Panc1 (cell line): ENCODE data around the gene SLC2A6. TPM values are rescaled to one million over a fixed set of nuclear protein-coding genes. Genes with fewer than 3 reads are reported as not detected.

Experiments used
- ATAC-seq: fragments of 200-7000 bp; cut with Tn5 transposase; 2 replicates; pipeline ENCODE4 v1.9.1; 2020; ENCODE audit warnings: mild to moderate bottlenecking, moderate library complexity
- BruUV-seq: library from RNA; stranded (reverse); fragments of 400-500 nt; replicated peaks from 2 replicates; lab custom pipeline; 2021; lab: Mats Ljungman, UMichigan
- CTCF ChIA-PET: fragments of 300-600 bp; sonication (Branson Sonifier 250); formaldehyde crosslinking; loops from one replicate; lab custom pipeline; 2022; ENCODE audit warnings: antibody characterized with exemption; lab: Charles Lee
- POLR2A ChIA-PET: fragments of 300-600 bp; sonication (Branson Sonifier 250); formaldehyde crosslinking; loops from one replicate; lab custom pipeline; 2022; ENCODE audit warnings: antibody characterized with exemption; lab: Charles Lee
- DNase-seq: peaks from one replicate; pipeline ENCODE4 v3.0.0-alpha.2; 2010; ENCODE audit warnings: low read depth, low spot score
- H3K27ac ChIP-seq: 2 replicates; pipeline ENCODE4 v1.5.1; 2011; ENCODE audit warnings: mild to moderate bottlenecking, low read length, inconsistent platforms
- H3K27me3 ChIP-seq: fragments of 200-500 bp; sonication (Bioruptor generic); 2 replicates; pipeline ENCODE4 v1.6.0; 2014; ENCODE audit warnings: low read length, inconsistent platforms; ENCODE audit not compliant: control insufficient read depth, insufficient read depth
- H3K36me3 ChIP-seq: fragments of 200-500 bp; sonication (Bioruptor generic); 2 replicates; pipeline ENCODE4 v1.5.1; 2014; ENCODE audit warnings: inconsistent platforms, mild to moderate bottlenecking, low read length, moderate library complexity; ENCODE audit not compliant: control insufficient read depth, insufficient read depth
- H3K4me1 ChIP-seq: 2 replicates; pipeline ENCODE4 v1.5.1; 2011; ENCODE audit warnings: inconsistent platforms, mild to moderate bottlenecking, low read length, moderate library complexity; ENCODE audit not compliant: control insufficient read depth, insufficient read depth
- H3K4me3 ChIP-seq, 2 experiments: 2 replicates each; pipeline ENCODE4 v1.5.1; 2011 to 2012; ENCODE audit warnings: low read depth in 2 of 2, low read length in 2 of 2, mild to moderate bottlenecking in 2 of 2, inconsistent platforms in 1 of 2, moderate library complexity in 1 of 2
- H3K9me3 ChIP-seq: fragments of 200-500 bp; sonication (Bioruptor generic); 2 replicates; pipeline ENCODE4 v1.5.1; 2014; ENCODE audit warnings: low read depth, mild to moderate bottlenecking, inconsistent platforms, low read length, moderate library complexity; ENCODE audit not compliant: control insufficient read depth, insufficient read depth
- POLR2AphosphoS5 ChIP-seq: IDR thresholded peaks from 2 replicates; pipeline ENCODE4 v1.6.1; 2012; ENCODE audit warnings: mild to moderate bottlenecking, low read depth, low read length, moderate library complexity
- SIN3A ChIP-seq: IDR thresholded peaks from 2 replicates; pipeline ENCODE4 v1.6.1; 2012; ENCODE audit warnings: low read depth, mild to moderate bottlenecking, low read length, moderate library complexity, borderline replicate concordance; ENCODE audit not compliant: insufficient read depth
- TCF7L2 ChIP-seq: IDR thresholded peaks from 2 replicates; pipeline ENCODE4 v1.6.1; 2011; ENCODE audit warnings: mild to moderate bottlenecking, low read depth, low read length, inconsistent platforms
- in situ Hi-C: cut with HindIII; loops from 2 replicates; pipeline ENCODE4 v1.10.0; 2016; ENCODE audit warnings: low sequenced_read_pairs, low pct_unique_long_range_greater_than_20kb
- intact Hi-C: fragments of 100-400 bp; cut with micrococcal nuclease; formaldehyde crosslinking; loops from one replicate; pipeline ENCODE4 v1.10.0; 2022; ENCODE audit not compliant: unreplicated experiment
- total RNA-seq: library from RNA; stranded (reverse); gene quantifications from one replicate; pipeline ENCODE4 v1.2.1, GENCODE V29; 2021; ENCODE audit not compliant: unreplicated experiment
- TF ChIP-seq, protein P1 (sequence below): fragments of 450-650 bp; IDR thresholded peaks from 2 replicates; pipeline ENCODE4 v1.5.1; 2017; ENCODE audit warnings: mild to moderate bottlenecking
- TF ChIP-seq, protein P2 (sequence below), 2 experiments: IDR thresholded peaks; 2 replicates each; pipeline ENCODE4 v1.6.1; 2011 to 2012; ENCODE audit warnings: low read depth in 2 of 2, control low read depth in 1 of 2, low read length in 1 of 2, mild to moderate bottlenecking in 1 of 2, moderate library complexity in 1 of 2; ENCODE audit not compliant: insufficient read depth in 1 of 2

SLC2A6 gene
- total RNA-seq, 1 experiment from 2014 or later, result 48.2 TPM

DNA sequence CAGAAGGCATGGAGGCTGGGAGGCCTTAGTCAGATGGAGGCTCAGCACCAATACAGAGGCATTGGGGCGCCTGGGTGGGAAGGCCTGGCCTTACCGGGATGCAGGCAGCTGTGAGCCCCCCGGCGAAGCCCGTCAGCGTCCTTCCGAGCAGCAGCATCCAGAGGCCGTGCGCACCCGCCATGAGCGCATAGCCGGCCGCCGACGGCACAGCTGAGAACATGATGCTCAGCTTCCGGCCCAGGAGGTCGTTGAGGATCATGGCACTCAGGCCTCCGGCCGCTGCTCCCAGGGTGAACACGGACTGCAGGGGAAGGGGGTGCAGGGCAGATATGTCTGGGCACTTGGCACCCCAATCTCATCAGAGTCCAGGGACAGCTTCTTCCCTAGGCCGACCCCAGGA is 2.0 kb downstream of the SLC2A6 start:
- POLR2A ChIA-PET, result no interaction called here
- BruUV-seq, result no TSS peak
- no peaks in the 10 kb centered on the region for H3K27me3 ChIP-seq
- no peak overlapping the region for H3K27ac ChIP-seq
- DNase-seq (no peak), ATAC-seq (no peak)
- in situ Hi-C loops (no loop called here), intact Hi-C loops (no loop called here)
- H3K36me3 ChIP-seq, result no peaks in the 10 kb centered on the region; the same call in 1 of the 2 replicates
- H3K9me3 ChIP-seq, result no peaks in the 10 kb centered on the region
- H3K4me1 ChIP-seq, result peaks cover 5% of the 10 kb centered on the region
- H3K4me3 ChIP-seq, result no peak overlapping the region
- TF ChIP-seq SIN3A, result no peak
- CTCF ChIA-PET, result no interaction called here

- intact Hi-C loops, result no loop called here
- no TSS peak for BruUV-seq
- no peak for ATAC-seq
Observed at GRCh38 chr9:133476036-133476931, 2.6 kb downstream of the SLC2A6 start.

More at GRCh38 chr9:133476036-133476931, 2.6 kb downstream of the SLC2A6 start:
- Histone ChIP-seq H3K27me3 (no peaks in the 10 kb centered on the region), H3K9me3 (no peaks in the 10 kb centered on the region), H3K36me3 (no peaks in the 10 kb centered on the region; the same call in 1 of the 2 replicates), H3K4me1 (peaks cover 5% of the 10 kb centered on the region), H3K27ac (no peak overlapping the region), H3K4me3 (no peak overlapping the region)
- POLR2A ChIA-PET, result no interaction called here
- TF ChIP-seq, protein P1, sequence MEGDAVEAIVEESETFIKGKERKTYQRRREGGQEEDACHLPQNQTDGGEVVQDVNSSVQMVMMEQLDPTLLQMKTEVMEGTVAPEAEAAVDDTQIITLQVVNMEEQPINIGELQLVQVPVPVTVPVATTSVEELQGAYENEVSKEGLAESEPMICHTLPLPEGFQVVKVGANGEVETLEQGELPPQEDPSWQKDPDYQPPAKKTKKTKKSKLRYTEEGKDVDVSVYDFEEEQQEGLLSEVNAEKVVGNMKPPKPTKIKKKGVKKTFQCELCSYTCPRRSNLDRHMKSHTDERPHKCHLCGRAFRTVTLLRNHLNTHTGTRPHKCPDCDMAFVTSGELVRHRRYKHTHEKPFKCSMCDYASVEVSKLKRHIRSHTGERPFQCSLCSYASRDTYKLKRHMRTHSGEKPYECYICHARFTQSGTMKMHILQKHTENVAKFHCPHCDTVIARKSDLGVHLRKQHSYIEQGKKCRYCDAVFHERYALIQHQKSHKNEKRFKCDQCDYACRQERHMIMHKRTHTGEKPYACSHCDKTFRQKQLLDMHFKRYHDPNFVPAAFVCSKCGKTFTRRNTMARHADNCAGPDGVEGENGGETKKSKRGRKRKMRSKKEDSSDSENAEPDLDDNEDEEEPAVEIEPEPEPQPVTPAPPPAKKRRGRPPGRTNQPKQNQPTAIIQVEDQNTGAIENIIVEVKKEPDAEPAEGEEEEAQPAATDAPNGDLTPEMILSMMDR, result no peak
- TF ChIP-seq POLR2AphosphoS5, result no peak
- TF ChIP-seq, protein P2, sequence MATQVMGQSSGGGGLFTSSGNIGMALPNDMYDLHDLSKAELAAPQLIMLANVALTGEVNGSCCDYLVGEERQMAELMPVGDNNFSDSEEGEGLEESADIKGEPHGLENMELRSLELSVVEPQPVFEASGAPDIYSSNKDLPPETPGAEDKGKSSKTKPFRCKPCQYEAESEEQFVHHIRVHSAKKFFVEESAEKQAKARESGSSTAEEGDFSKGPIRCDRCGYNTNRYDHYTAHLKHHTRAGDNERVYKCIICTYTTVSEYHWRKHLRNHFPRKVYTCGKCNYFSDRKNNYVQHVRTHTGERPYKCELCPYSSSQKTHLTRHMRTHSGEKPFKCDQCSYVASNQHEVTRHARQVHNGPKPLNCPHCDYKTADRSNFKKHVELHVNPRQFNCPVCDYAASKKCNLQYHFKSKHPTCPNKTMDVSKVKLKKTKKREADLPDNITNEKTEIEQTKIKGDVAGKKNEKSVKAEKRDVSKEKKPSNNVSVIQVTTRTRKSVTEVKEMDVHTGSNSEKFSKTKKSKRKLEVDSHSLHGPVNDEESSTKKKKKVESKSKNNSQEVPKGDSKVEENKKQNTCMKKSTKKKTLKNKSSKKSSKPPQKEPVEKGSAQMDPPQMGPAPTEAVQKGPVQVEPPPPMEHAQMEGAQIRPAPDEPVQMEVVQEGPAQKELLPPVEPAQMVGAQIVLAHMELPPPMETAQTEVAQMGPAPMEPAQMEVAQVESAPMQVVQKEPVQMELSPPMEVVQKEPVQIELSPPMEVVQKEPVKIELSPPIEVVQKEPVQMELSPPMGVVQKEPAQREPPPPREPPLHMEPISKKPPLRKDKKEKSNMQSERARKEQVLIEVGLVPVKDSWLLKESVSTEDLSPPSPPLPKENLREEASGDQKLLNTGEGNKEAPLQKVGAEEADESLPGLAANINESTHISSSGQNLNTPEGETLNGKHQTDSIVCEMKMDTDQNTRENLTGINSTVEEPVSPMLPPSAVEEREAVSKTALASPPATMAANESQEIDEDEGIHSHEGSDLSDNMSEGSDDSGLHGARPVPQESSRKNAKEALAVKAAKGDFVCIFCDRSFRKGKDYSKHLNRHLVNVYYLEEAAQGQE (IDR thresholded peaks at IDR 0.05; ENCODE audit: insufficient read depth in 1 of 2, low read depth in 2 of 2, low read length in 1 of 2), result no peak
- no peak for TF ChIP-seq SIN3A
- TF ChIP-seq TCF7L2, result no peak
- CTCF ChIA-PET, result interaction anchor here (0.6 kb wide), 1 partner anchor 9 kb away, joined by 4 read pairs; no protein-coding TSS in a partner anchor
- in situ Hi-C loops, result no loop called here
- no peak for DNase-seq
